ENCODE data around the gene PCSK4. TPM values are rescaled to one million over a fixed set of nuclear protein-coding genes. Genes with fewer than 3 reads are reported as not detected.
A peak's percentile ranks its signal among the peaks of the same experiment; 100 is the strongest.

PCSK4 gene
- total RNA-seq, 2 donors from 2014 or later, result 1.0 to 4.4 TPM

GRCh38 chr19:1471515-1472160, 18.5 kb downstream of the PCSK4 start:
- DNase-seq (ENCODE audit: low spot score), result no peak
- peak overlapping the region in 1 of 2 donors; percentile 56 for H3K4me3 ChIP-seq
- H3K4me1 ChIP-seq, result peaks cover 0 to 63% of the 10 kb centered on the region in 2 donors
- H3K27ac ChIP-seq, result no peak overlapping the region
- peaks cover 23 to 48% of the 10 kb centered on the region in 2 donors for H3K27me3 ChIP-seq
- H3K36me3 ChIP-seq, result no peaks in the 10 kb centered on the region
- TF ChIP-seq CTCF (IDR thresholded peaks at IDR 0.05), result peak in 1 of 2 donors; percentile 17
- H3K9me3 ChIP-seq, result no peaks in the 10 kb centered on the region

GRCh38 chr19:1471010-1471514, 19.1 kb downstream of the PCSK4 start:
- no peak overlapping the region for H3K27ac ChIP-seq
- TF ChIP-seq CTCF (IDR thresholded peaks at IDR 0.05), result no peak

GRCh38 chr19:1470305-1471009, 19.7 kb downstream of the PCSK4 start:
- peak overlapping the region; percentile 26 to 56 for H3K4me3 ChIP-seq
- no peaks in the 10 kb centered on the region for H3K9me3 ChIP-seq
- no peaks in the 10 kb centered on the region for H3K36me3 ChIP-seq
- no peak for DNase-seq (ENCODE audit: low spot score)
- no peak for TF ChIP-seq CTCF (IDR thresholded peaks at IDR 0.05)
- H3K27ac ChIP-seq, result no peak overlapping the region
- H3K4me1 ChIP-seq, result peaks cover 0 to 75% of the 10 kb centered on the region in 2 donors
- H3K27me3 ChIP-seq, result peaks cover 28 to 56% of the 10 kb centered on the region in 2 donors

More at GRCh38 chr19:1471010-1471514, 19.1 kb downstream of the PCSK4 start:
- Histone ChIP-seq H3K36me3 (no peaks in the 10 kb centered on the region), H3K4me3 (peak overlapping the region; percentile 26 to 56), H3K4me1 (peaks cover 0 to 69% of the 10 kb centered on the region in 2 donors), H3K27me3 (peaks cover 28 to 52% of the 10 kb centered on the region in 2 donors), H3K9me3 (no peaks in the 10 kb centered on the region)
- DNase-seq (ENCODE audit: low spot score), result no peak

GRCh38 chr19:1470055-1470304, 20.2 kb downstream of the PCSK4 start:
- Histone ChIP-seq H3K36me3 (no peaks in the 10 kb centered on the region), H3K4me3 (peak overlapping the region; percentile 26 to 56), H3K27me3 (peaks cover 28 to 56% of the 10 kb centered on the region in 2 donors), H3K9me3 (no peaks in the 10 kb centered on the region), H3K27ac (no peak overlapping the region), H3K4me1 (peaks cover 0 to 79% of the 10 kb centered on the region in 2 donors)
- no peak for DNase-seq (ENCODE audit: low spot score)
- no peak for TF ChIP-seq CTCF (IDR thresholded peaks at IDR 0.05)

- DNase-seq (ENCODE audit: low spot score), result no peak
- Histone ChIP-seq H3K27me3 (peaks cover 28 to 56% of the 10 kb centered on the region in 2 donors), H3K4me1 (peaks cover 0 to 79% of the 10 kb centered on the region in 2 donors), H3K27ac (no peak overlapping the region), H3K9me3 (no peaks in the 10 kb centered on the region), H3K4me3 (peak overlapping the region; percentile 26 to 56), H3K36me3 (no peaks in the 10 kb centered on the region)
- TF ChIP-seq CTCF (IDR thresholded peaks at IDR 0.05), result no peak
Measured at GRCh38 chr19:1469255-1470054, 20.7 kb downstream of the PCSK4 start.

Measured in right atrium auricular region (tissue), 2 donors.